PC-9 (cell line): ENCODE data around the gene PCGF1. TPM values are rescaled to one million over a fixed set of nuclear protein-coding genes. Genes with fewer than 3 reads are reported as not detected.

Source experiments
- BruUV-seq: library from RNA; stranded (reverse); fragments of 400-500 nt; replicated peaks from 2 replicates; lab custom pipeline; 2021; lab: Mats Ljungman, UMichigan
- CTCF ChIA-PET: fragments of 300-600 bp; sonication (Branson Sonifier 250); formaldehyde crosslinking; loops from one replicate; lab custom pipeline; 2022; ENCODE audit warnings: antibody characterized with exemption; lab: Charles Lee
- POLR2A ChIA-PET: fragments of 300-600 bp; sonication (Branson Sonifier 250); formaldehyde crosslinking; loops from one replicate; lab custom pipeline; 2022; ENCODE audit warnings: antibody characterized with exemption; ENCODE audit not compliant: unreplicated experiment; lab: Charles Lee
- DNase-seq, 2 experiments: peaks; one replicate each; pipeline versions ENCODE4 v3.0.0 to v3.0.0-alpha.2; 2015 to 2022; ENCODE audit warnings: mixed read lengths in 1 of 2
- H2AFZ ChIP-seq: fragments of 200-600 bp; sonication (generic); 2 replicates; pipeline ENCODE4 v1.8.1; 2017; ENCODE audit warnings: antibody characterized with exemption
- H3F3A ChIP-seq: fragments of 200-600 bp; sonication (generic); 2 replicates; pipeline ENCODE4 v1.8.1; 2017; ENCODE audit warnings: antibody characterized with exemption, mild to moderate bottlenecking, low read depth; ENCODE audit not compliant: insufficient read depth
- H3K27ac ChIP-seq: fragments of 200-600 bp; sonication (generic); 2 replicates; pipeline ENCODE4 v1.6.1; 2016; ENCODE audit warnings: mixed run types
- H3K27me3 ChIP-seq: fragments of 200-600 bp; sonication (generic); 2 replicates; pipeline ENCODE4 v1.6.1; 2016; ENCODE audit warnings: low read depth, mixed run types; ENCODE audit not compliant: insufficient read depth
- H3K36me3 ChIP-seq: fragments of 200-600 bp; sonication (generic); 2 replicates; pipeline ENCODE4 v1.6.1; 2016; ENCODE audit warnings: low read depth, mixed run types
- H3K4me1 ChIP-seq: fragments of 200-600 bp; sonication (generic); replicated peaks from 2 replicates; pipeline ENCODE4 v1.6.1; 2016; ENCODE audit warnings: mixed run types; ENCODE audit not compliant: insufficient read depth
- H3K4me2 ChIP-seq: fragments of 200-600 bp; sonication (generic); 2 replicates; pipeline ENCODE4 v1.6.1; 2017; ENCODE audit warnings: mixed run types
- H3K4me3 ChIP-seq: fragments of 200-600 bp; sonication (generic); 2 replicates; pipeline ENCODE4 v1.6.1; 2016; ENCODE audit warnings: mixed run types
- H3K79me2 ChIP-seq: fragments of 200-600 bp; sonication (generic); 2 replicates; pipeline ENCODE4 v1.6.1; 2017; ENCODE audit warnings: low read depth, mixed run types
- H3K9me2 ChIP-seq: fragments of 200-600 bp; sonication (generic); 2 replicates; pipeline ENCODE4 v1.8.1; 2017; ENCODE audit warnings: mild to moderate bottlenecking; ENCODE audit not compliant: insufficient read depth
- H3K9me3 ChIP-seq: fragments of 200-600 bp; sonication (generic); 2 replicates; pipeline ENCODE4 v1.8.1; 2016; ENCODE audit warnings: low read depth; ENCODE audit not compliant: insufficient read depth
- H4K20me1 ChIP-seq: fragments of 200-600 bp; sonication (generic); 2 replicates; pipeline ENCODE4 v1.8.1; 2017; ENCODE audit not compliant: insufficient read depth
- CTCF ChIP-seq: fragments of 200-600 bp; sonication (generic); conservative IDR thresholded peaks from 2 replicates; pipeline ENCODE4 v1.6.1; 2017; ENCODE audit warnings: mixed run types, antibody characterized with exemption, mild to moderate bottlenecking, moderate library complexity
- EZH2 ChIP-seq: fragments of 200-600 bp; sonication (generic); IDR thresholded peaks from 2 replicates; pipeline ENCODE4 v1.8.0; 2017; ENCODE audit warnings: antibody characterized with exemption, low read depth
- intact Hi-C: fragments of 100-400 bp; cut with micrococcal nuclease; formaldehyde crosslinking; loops from one replicate; pipeline ENCODE4 v1.10.0; 2022; ENCODE audit not compliant: unreplicated experiment
- total RNA-seq: library from RNA; stranded (reverse); gene quantifications from 2 replicates; pipeline ENCODE4 v1.2.3, GENCODE V29; 2021

Gene PCGF1
- total RNA-seq, 1 experiment from 2014 or later, result 31.3 TPM

- intact Hi-C loops, result loop anchor here (1.0 to 10.0 kb wide), 4 partner anchors 21 to 337 kb away; partner anchors contain the start of genes AUP1, HTRA2, INO80B and TTC31
- no peaks in the 10 kb centered on the region for H3K9me2 ChIP-seq
- H3K36me3 ChIP-seq, result 0 out of 2 replicates have a peak, but pooled peaks cover 10% of the 10 kb centered on the region
- BruUV-seq, result TSS peak; percentile 66
- H2AFZ ChIP-seq, result peak overlapping the region; percentile 95
- no peaks in the 10 kb centered on the region for H3K27me3 ChIP-seq
- peaks cover 19% of the 10 kb centered on the region; the same call in 1 of the 2 replicates for H3F3A ChIP-seq
- TF ChIP-seq EZH2, result no peak
- TF ChIP-seq CTCF, result no peak
- H3K4me1 ChIP-seq, result peaks cover 26% of the 10 kb centered on the region
- peak overlapping the region; percentile 73 for H3K27ac ChIP-seq
- no peaks in the 10 kb centered on the region for H3K9me3 ChIP-seq
- H3K4me3 ChIP-seq, result peak overlapping the region; percentile 64
- H3K4me2 ChIP-seq, result peak overlapping the region; percentile 99
- no peak for DNase-seq
- ChIA-PET CTCF (interaction anchor here (0.5 to 0.7 kb wide), 2 partner anchors 39 to 686 kb away, joined by 3 to 4 read pairs; no protein-coding TSS in a partner anchor), POLR2A (no interaction called here)
- H3K79me2 ChIP-seq, result peaks cover 23% of the 10 kb centered on the region
- H4K20me1 ChIP-seq, result no peaks in the 10 kb centered on the region
Measured at GRCh38 chr2:74507926-74508520, 528 bp upstream of the PCGF1 start.

GRCh38 chr2:74505448-74506246, 1.8 kb downstream of the PCGF1 start:
- POLR2A ChIA-PET, result no interaction called here
- H3K79me2 ChIP-seq, result peaks cover 23% of the 10 kb centered on the region
- no peaks in the 10 kb centered on the region for H3K27me3 ChIP-seq
- peak overlapping the region; percentile 64; the same call in 1 of the 2 replicates for H3K4me3 ChIP-seq
- no peaks in the 10 kb centered on the region for H4K20me1 ChIP-seq
- CTCF ChIA-PET, result no interaction called here
- H3K36me3 ChIP-seq, result 0 out of 2 replicates have a peak, but pooled peaks cover 10% of the 10 kb centered on the region
- H3K27ac ChIP-seq, result no peak overlapping the region
- no peaks in the 10 kb centered on the region for H3K9me3 ChIP-seq
- H3K9me2 ChIP-seq, result no peaks in the 10 kb centered on the region
- peaks cover 26% of the 10 kb centered on the region for H3K4me1 ChIP-seq
- peak overlapping the region; percentile 99 for H3K4me2 ChIP-seq
- peaks cover 29% of the 10 kb centered on the region; the same call in 1 of the 2 replicates for H3F3A ChIP-seq
- H2AFZ ChIP-seq, result no peak overlapping the region
- no TSS peak for BruUV-seq
- no peak for DNase-seq
- TF ChIP-seq EZH2 (no peak), CTCF (no peak)
- intact Hi-C loops, result loop anchor here (2.0 to 10.0 kb wide), 2 partner anchors 51 to 339 kb away; partner anchors contain the start of gene INO80B

- H3K4me3 ChIP-seq, result no peak overlapping the region
- H3K27ac ChIP-seq, result no peak overlapping the region
- no TSS peak for BruUV-seq
- CTCF ChIA-PET, result no interaction called here
- POLR2A ChIA-PET, result no interaction called here
- no peak overlapping the region for H3K4me2 ChIP-seq
- intact Hi-C loops, result loop anchor here (10.0 kb wide), 1 partner anchor 340 kb away; no protein-coding TSS in a partner anchor
- peaks cover 26% of the 10 kb centered on the region for H3K4me1 ChIP-seq
- no peak overlapping the region for H2AFZ ChIP-seq
- 0 out of 2 replicates have a peak, but pooled peaks cover 10% of the 10 kb centered on the region for H3K36me3 ChIP-seq
- H3K9me3 ChIP-seq, result no peaks in the 10 kb centered on the region
- no peaks in the 10 kb centered on the region for H3K27me3 ChIP-seq
- TF ChIP-seq EZH2 (no peak), CTCF (no peak)
- no peak for DNase-seq
- H3K79me2 ChIP-seq, result peaks cover 23% of the 10 kb centered on the region
- H4K20me1 ChIP-seq, result no peaks in the 10 kb centered on the region
- peaks cover 35% of the 10 kb centered on the region; the same call in 1 of the 2 replicates for H3F3A ChIP-seq
- no peaks in the 10 kb centered on the region for H3K9me2 ChIP-seq
Measured at GRCh38 chr2:74504591-74504990, 2.9 kb downstream of the PCGF1 start.
